DND-41 (cell line): Measurements from ENCODE around the gene PSMC4.

Experiments
- ATAC-seq: fragments of 200-7000 bp; cut with Tn5 transposase; 3 replicates; pipeline ENCODE4 v1.9.1; 2021; ENCODE audit warnings: low read depth; ENCODE audit not compliant: insufficient read depth
- DNase-seq: peaks from one replicate; pipeline ENCODE4 v3.0.0-alpha.2; 2020
- H2AFZ ChIP-seq: 2 replicates; pipeline ENCODE4 v1.6.0; 2012; ENCODE audit warnings: low read depth, low read length
- H3K27ac ChIP-seq: 2 replicates; pipeline ENCODE4 v1.5.1; 2012; ENCODE audit warnings: low read length, inconsistent platforms
- H3K27me3 ChIP-seq: fragments of 200-600 bp; sonication (generic); 2 replicates; pipeline ENCODE4 v1.6.0; 2012; ENCODE audit warnings: low read length, mild to moderate bottlenecking, inconsistent platforms; ENCODE audit not compliant: insufficient read depth, poor library complexity
- H3K36me3 ChIP-seq: 2 replicates; pipeline ENCODE4 v1.5.1; 2012; ENCODE audit warnings: low read length, inconsistent platforms; ENCODE audit not compliant: insufficient read depth
- H3K4me1 ChIP-seq: 2 replicates; pipeline ENCODE4 v1.5.1; 2012; ENCODE audit warnings: mild to moderate bottlenecking, low read length; ENCODE audit not compliant: insufficient read depth
- H3K4me2 ChIP-seq: 2 replicates; pipeline ENCODE4 v1.6.0; 2012; ENCODE audit warnings: mild to moderate bottlenecking, moderate library complexity, low read length, inconsistent platforms; ENCODE audit not compliant: insufficient read depth
- H3K4me3 ChIP-seq, 2 experiments: fragments of 200-600 bp in 1 of 2; shearing (Covaris generic) in 1 of 2; 2 replicates each; pipeline ENCODE4 v1.5.1; 2012 to 2016; ENCODE audit warnings: inconsistent platforms in 2 of 2, low read length in 2 of 2, mild to moderate bottlenecking in 2 of 2, low read depth in 1 of 2, moderate library complexity in 1 of 2
- H3K79me2 ChIP-seq: 2 replicates; pipeline ENCODE4 v1.6.0; 2012; ENCODE audit warnings: low read length, inconsistent platforms; ENCODE audit not compliant: insufficient read depth
- H3K9ac ChIP-seq: 2 replicates; pipeline ENCODE4 v1.6.0; 2012; ENCODE audit warnings: low read depth, mild to moderate bottlenecking, inconsistent platforms, low read length, moderate library complexity
- H3K9me3 ChIP-seq: 2 replicates; pipeline ENCODE4 v1.5.1; 2012; ENCODE audit warnings: low read length, moderate library complexity, mild to moderate bottlenecking, inconsistent platforms; ENCODE audit not compliant: insufficient read depth, severe bottlenecking
- H4K20me1 ChIP-seq: 2 replicates; pipeline ENCODE4 v1.6.0; 2012; ENCODE audit warnings: low read length; ENCODE audit not compliant: insufficient read depth
- EZH2 ChIP-seq: IDR thresholded peaks from 3 replicates; pipeline ENCODE4 v1.6.1; 2012; ENCODE audit warnings: borderline replicate concordance, low read depth, mild to moderate bottlenecking, moderate library complexity, low read length, inconsistent platforms; ENCODE audit not compliant: severe bottlenecking
- TF ChIP-seq, protein P1 (sequence below): IDR thresholded peaks from 2 replicates; pipeline ENCODE4 v1.5.1; 2012; ENCODE audit warnings: borderline replicate concordance, low read length, moderate library complexity, mild to moderate bottlenecking; ENCODE audit not compliant: poor library complexity, severe bottlenecking; ENCODE audit errors: extremely low read depth

PSMC4 gene

DNA sequence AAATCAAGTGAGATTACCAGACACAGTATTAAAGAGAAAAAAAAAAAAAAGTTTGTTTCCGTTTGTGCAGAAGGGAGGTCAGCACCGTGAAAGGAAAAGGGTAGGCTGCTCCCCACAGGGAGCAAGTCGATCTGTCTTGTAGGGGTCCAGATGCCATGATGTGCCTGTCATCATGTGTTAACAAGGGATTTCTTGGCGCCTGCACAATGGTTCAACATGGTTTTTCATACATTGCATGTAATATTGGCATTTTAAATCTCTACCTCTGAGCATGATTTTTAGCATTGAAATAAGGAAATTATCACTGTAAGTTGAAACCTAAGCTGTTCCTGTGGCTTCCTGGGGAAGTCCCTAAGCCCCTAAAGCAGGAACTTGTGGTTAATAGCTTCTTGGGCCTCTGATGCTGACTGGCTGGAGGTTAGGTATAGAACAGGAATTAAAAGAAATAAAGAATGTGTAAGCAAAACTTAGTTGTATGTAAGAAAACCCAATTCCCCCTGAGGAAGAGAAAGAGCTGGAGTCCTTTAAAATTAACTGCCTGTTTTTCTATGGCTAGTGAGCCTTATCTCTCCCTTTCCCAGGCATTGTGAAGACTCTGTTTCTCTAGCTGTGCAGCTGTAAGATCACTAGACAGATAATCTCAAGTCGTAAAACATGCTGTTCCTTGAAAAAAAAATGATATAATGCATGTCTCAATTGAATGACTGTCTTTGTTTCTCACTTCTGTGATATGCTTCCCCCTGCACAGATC, 29.2 kb upstream of the PSMC4 start:
- H3K27me3 ChIP-seq, result no peaks in the 10 kb centered on the region
- no peaks in the 10 kb centered on the region for H4K20me1 ChIP-seq
- peak overlapping the region in 1 of 2 experiments; percentile 49; a peak in 2 of 4 replicates for H3K4me3 ChIP-seq
- peak; percentile 86 for ATAC-seq
- DNase-seq, result peak; percentile 81
- peak overlapping the region; percentile 93 for H3K27ac ChIP-seq
- peak overlapping the region; percentile 48 for H3K9ac ChIP-seq
- peaks cover 60% of the 10 kb centered on the region for H3K4me1 ChIP-seq
- H3K36me3 ChIP-seq, result no peaks in the 10 kb centered on the region
- H3K79me2 ChIP-seq, result no peaks in the 10 kb centered on the region
- H3K4me2 ChIP-seq, result peak overlapping the region; percentile 69
- H3K9me3 ChIP-seq, result no peaks in the 10 kb centered on the region
- TF ChIP-seq, protein P1, sequence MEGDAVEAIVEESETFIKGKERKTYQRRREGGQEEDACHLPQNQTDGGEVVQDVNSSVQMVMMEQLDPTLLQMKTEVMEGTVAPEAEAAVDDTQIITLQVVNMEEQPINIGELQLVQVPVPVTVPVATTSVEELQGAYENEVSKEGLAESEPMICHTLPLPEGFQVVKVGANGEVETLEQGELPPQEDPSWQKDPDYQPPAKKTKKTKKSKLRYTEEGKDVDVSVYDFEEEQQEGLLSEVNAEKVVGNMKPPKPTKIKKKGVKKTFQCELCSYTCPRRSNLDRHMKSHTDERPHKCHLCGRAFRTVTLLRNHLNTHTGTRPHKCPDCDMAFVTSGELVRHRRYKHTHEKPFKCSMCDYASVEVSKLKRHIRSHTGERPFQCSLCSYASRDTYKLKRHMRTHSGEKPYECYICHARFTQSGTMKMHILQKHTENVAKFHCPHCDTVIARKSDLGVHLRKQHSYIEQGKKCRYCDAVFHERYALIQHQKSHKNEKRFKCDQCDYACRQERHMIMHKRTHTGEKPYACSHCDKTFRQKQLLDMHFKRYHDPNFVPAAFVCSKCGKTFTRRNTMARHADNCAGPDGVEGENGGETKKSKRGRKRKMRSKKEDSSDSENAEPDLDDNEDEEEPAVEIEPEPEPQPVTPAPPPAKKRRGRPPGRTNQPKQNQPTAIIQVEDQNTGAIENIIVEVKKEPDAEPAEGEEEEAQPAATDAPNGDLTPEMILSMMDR, result no peak
- no peak for TF ChIP-seq EZH2
- H2AFZ ChIP-seq, result peak overlapping the region; percentile 51; the same call in 1 of the 2 replicates

GRCh38 chr19:39942366-39942730, 28.6 kb upstream of the PSMC4 start:
- peak; percentile 56 for DNase-seq
- Histone ChIP-seq H3K9me3 (no peaks in the 10 kb centered on the region), H3K9ac (peak overlapping the region; percentile 48), H4K20me1 (no peaks in the 10 kb centered on the region), H3K4me3 (peak overlapping the region in 1 of 2 experiments; percentile 44; a peak in 2 of 4 replicates), H3K27me3 (no peaks in the 10 kb centered on the region), H3K4me1 (peaks cover 60% of the 10 kb centered on the region), H3K4me2 (peak overlapping the region; percentile 69), H2AFZ (no peak overlapping the region), H3K27ac (peak overlapping the region; percentile 93), H3K79me2 (no peaks in the 10 kb centered on the region), H3K36me3 (no peaks in the 10 kb centered on the region)
- ATAC-seq, result no peak
- TF ChIP-seq, protein P1, result no peak

GRCh38 chr19:39943586-39943985, 27.4 kb upstream of the PSMC4 start:
- no peaks in the 10 kb centered on the region for H3K9me3 ChIP-seq
- DNase-seq, result no peak
- peak overlapping the region; percentile 93 for H3K27ac ChIP-seq
- H3K27me3 ChIP-seq, result no peaks in the 10 kb centered on the region
- peak overlapping the region; percentile 52 for H3K4me2 ChIP-seq
- H3K36me3 ChIP-seq, result no peaks in the 10 kb centered on the region
- no peak overlapping the region for H2AFZ ChIP-seq
- H4K20me1 ChIP-seq, result no peaks in the 10 kb centered on the region
- peak overlapping the region in 1 of 2 experiments; percentile 33; a peak in 2 of 4 replicates for H3K4me3 ChIP-seq
- peaks cover 60% of the 10 kb centered on the region for H3K4me1 ChIP-seq
- H3K79me2 ChIP-seq, result no peaks in the 10 kb centered on the region
- ATAC-seq, result no peak
- TF ChIP-seq, protein P1, result no peak
- no peak for TF ChIP-seq EZH2
- H3K9ac ChIP-seq, result peak overlapping the region; percentile 48
